Left lung (tissue), 10 donors: ENCODE measurements around the gene EFR3B. TPM values are rescaled to one million over a fixed set of nuclear protein-coding genes. Genes with fewer than 3 reads are reported as not detected.
A peak's percentile ranks its signal among the peaks of the same experiment; 100 is the strongest.

Experiments used
- ATAC-seq: fragments of 200-7000 bp; cut with Tn5 transposase; one replicate; pipeline ENCODE4 v1.9.1; 2020; ENCODE audit warnings: moderate library complexity
- DNase-seq, 4 donors: peaks; one replicate each; pipeline ENCODE4 v3.0.0-alpha.2; 2013 to 2020
- H3K27ac ChIP-seq, 2 donors: fragments of 200-600 bp; sonication (generic) in 1 of 2; one replicate each; pipeline versions ENCODE4 v1.5.0 to v1.8.0; 2020 to 2021
- H3K27me3 ChIP-seq, 2 donors: fragments of 200-600 bp; sonication (generic) in 1 of 2; one replicate each; pipeline versions ENCODE4 v1.5.0 to v1.8.0; 2020 to 2021
- H3K36me3 ChIP-seq, 2 donors: fragments of 200-600 bp; sonication (generic) in 1 of 2; one replicate each; pipeline versions ENCODE4 v1.5.0 to v1.8.0; 2020 to 2021
- H3K4me1 ChIP-seq, 2 donors: fragments of 200-600 bp; one replicate each; pipeline ENCODE4 v1.8.0; 2021
- H3K4me3 ChIP-seq, 2 donors: fragments of 200-600 bp; sonication (generic) in 1 of 2; one replicate each; pipeline versions ENCODE4 v1.5.0 to v1.8.0; 2020 to 2021; ENCODE audit warnings: mild to moderate bottlenecking in 1 of 2
- H3K9me3 ChIP-seq, 2 donors: fragments of 200-600 bp; sonication (generic) in 1 of 2; one replicate each; pipeline versions ENCODE4 v1.5.0 to v1.8.0; 2020 to 2021
- CTCF ChIP-seq, 2 donors: fragments of 200-600 bp; sonication (generic) in 1 of 2; IDR thresholded peaks; one replicate each; pipeline versions ENCODE4 v1.5.0 to v1.8.0; 2021; ENCODE audit warnings: antibody characterized with exemption in 2 of 2
- intact Hi-C, 2 donors: fragments of 100-400 bp; cut with DNase I; formaldehyde crosslinking; loops; one replicate each; pipeline versions ENCODE4 v1.11.2 to v1.14.2; 2022
- polyA plus RNA-seq, 6 donors: library from polyadenylated mRNA; unstranded; fragments of 120-200 nt; gene quantifications; one replicate each; pipeline ENCODE4 v1.2.1, GENCODE V29; 2013; ENCODE audit not compliant: insufficient read length in 6 of 6
- total RNA-seq, 2 donors: library from RNA; stranded (reverse); fragmentation: NEBNext Ultra II Directional; extraction: Animal tissue kit (Norgen Biotek cat#: 25700); gene quantifications; one replicate each; pipeline ENCODE4 v1.2.1, GENCODE V29; 2021
- donor health status: DM: no; HTN: yes; CAD: no.
- donor health status: DM: no; HTN: no; CAD: no.

The EFR3B gene
- total and polyA plus RNA-seq, 8 donors, result 2.4 to 10.5 (median 7.6) TPM

- H3K36me3 ChIP-seq, result no peaks in the 10 kb centered on the region
- no peak overlapping the region for H3K27ac ChIP-seq
- no peak overlapping the region for H3K4me3 ChIP-seq
- ATAC-seq (no peak), DNase-seq (no peak)
- peaks cover 4 to 5% of the 10 kb centered on the region in 2 donors for H3K4me1 ChIP-seq
- no peak for TF ChIP-seq CTCF (IDR thresholded peaks at IDR 0.05)
- no peaks in the 10 kb centered on the region for H3K9me3 ChIP-seq
- intact Hi-C loops, result no loop called here
- H3K27me3 ChIP-seq, result no peaks in the 10 kb centered on the region
Observed at GRCh38 chr2:25076749-25077148, 34.9 kb downstream of the EFR3B start.

GRCh38 chr2:25077789-25078169, 35.9 kb downstream of the EFR3B start:
- no peak for TF ChIP-seq CTCF (IDR thresholded peaks at IDR 0.05)

GRCh38 chr2:25078170-25079049, 36.5 kb downstream of the EFR3B start:
- H3K27me3 ChIP-seq, result no peaks in the 10 kb centered on the region
- no peak overlapping the region for H3K4me3 ChIP-seq
- ATAC-seq (peak; percentile 74), DNase-seq (no peak)
- H3K9me3 ChIP-seq, result no peaks in the 10 kb centered on the region
- intact Hi-C loops, result no loop called here
- H3K4me1 ChIP-seq, result peaks cover 4 to 5% of the 10 kb centered on the region in 2 donors
- no peaks in the 10 kb centered on the region for H3K36me3 ChIP-seq
- no peak overlapping the region for H3K27ac ChIP-seq
- no peak for TF ChIP-seq CTCF (IDR thresholded peaks at IDR 0.05)

More at GRCh38 chr2:25077789-25078169, 35.9 kb downstream of the EFR3B start:
- no peak for ATAC-seq
- H3K36me3 ChIP-seq, result no peaks in the 10 kb centered on the region
- no peak for DNase-seq
- no peak overlapping the region for H3K4me3 ChIP-seq
- intact Hi-C loops, result no loop called here
- H3K4me1 ChIP-seq, result peaks cover 4 to 5% of the 10 kb centered on the region in 2 donors
- H3K27ac ChIP-seq, result no peak overlapping the region
- no peaks in the 10 kb centered on the region for H3K9me3 ChIP-seq
- H3K27me3 ChIP-seq, result no peaks in the 10 kb centered on the region

- Histone ChIP-seq H3K36me3 (no peaks in the 10 kb centered on the region), H3K4me1 (peaks cover 4 to 5% of the 10 kb centered on the region in 2 donors), H3K27ac (no peak overlapping the region), H3K27me3 (no peaks in the 10 kb centered on the region), H3K9me3 (no peaks in the 10 kb centered on the region), H3K4me3 (no peak overlapping the region)
- peak; percentile 14 for ATAC-seq
- TF ChIP-seq CTCF (IDR thresholded peaks at IDR 0.05), result no peak
- no peak for DNase-seq
- intact Hi-C loops, result no loop called here
Observed at GRCh38 chr2:25079050-25079635, 37.3 kb downstream of the EFR3B start.

- no peak overlapping the region for H3K27ac ChIP-seq
- intact Hi-C loops, result no loop called here
- H3K27me3 ChIP-seq, result no peaks in the 10 kb centered on the region
- no peak for DNase-seq
- H3K9me3 ChIP-seq, result no peaks in the 10 kb centered on the region
- no peak for ATAC-seq
- H3K4me3 ChIP-seq, result no peak overlapping the region
- no peak for TF ChIP-seq CTCF (IDR thresholded peaks at IDR 0.05)
- no peaks in the 10 kb centered on the region for H3K36me3 ChIP-seq
- peaks cover 4 to 5% of the 10 kb centered on the region in 2 donors for H3K4me1 ChIP-seq
Observed at GRCh38 chr2:25081237-25081790, 39.4 kb downstream of the EFR3B start.
